HCT116 (cell line): Measurements from ENCODE around the gene FBXW2.

Experiments used
- CTCF ChIP-seq, 3 experiments: fragments of 200-600 bp in 1 of 3; sonication (generic) in 1 of 3; IDR thresholded peaks in 2 of 3; conservative IDR thresholded peaks in 1 of 3; 2 replicates each; pipeline ENCODE4 v1.5.1; 2012 to 2017; ENCODE audit warnings: low read depth in 2 of 3, low read length in 2 of 3, antibody characterized with exemption in 1 of 3, borderline replicate concordance in 1 of 3, control low read depth in 1 of 3, mild to moderate bottlenecking in 1 of 3, mixed read lengths in 1 of 3, mixed run types in 1 of 3, moderate library complexity in 1 of 3; ENCODE audit not compliant: insufficient read depth in 1 of 3
- EZH2 ChIP-seq: fragments of 200-600 bp; sonication (generic); IDR thresholded peaks from 2 replicates; pipeline ENCODE4 v1.6.1; 2017; ENCODE audit warnings: antibody characterized with exemption, mixed run types
- REST ChIP-seq: IDR thresholded peaks from 2 replicates; pipeline ENCODE4 v1.6.1; 2012; ENCODE audit warnings: low read depth

DNA sequence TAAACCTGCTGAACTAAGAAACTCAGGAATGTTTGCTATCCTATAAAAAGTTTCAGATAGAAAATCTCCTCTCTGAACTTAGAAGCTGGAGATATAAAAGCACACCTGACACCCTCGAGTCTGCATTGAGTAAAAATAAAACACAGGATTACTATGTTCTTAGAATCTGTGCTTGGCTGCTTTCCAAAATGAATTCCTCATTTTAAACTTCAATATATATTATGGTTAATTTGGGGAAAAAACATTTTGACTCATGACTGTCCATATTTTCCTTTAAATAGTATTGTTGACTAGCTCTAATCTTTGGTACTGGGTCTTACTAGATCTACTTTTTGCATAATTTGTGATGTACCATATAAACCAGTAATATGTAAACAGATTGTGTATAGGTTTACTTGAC is 36.7 kb downstream of the FBXW2 start:
- TF ChIP-seq CTCF (IDR thresholded peaks at IDR 0.05 in 2 of 3, conservative IDR thresholded peaks at IDR 0.05 in 1 of 3; ENCODE audit: borderline replicate concordance in 1 of 3, insufficient read depth in 1 of 3, low read depth in 2 of 3, low read length in 2 of 3): no peak
- no peak for TF ChIP-seq REST
- TF ChIP-seq EZH2: no peak
